OCI-LY1 (cell line): ENCODE measurements around the gene ASCL1.

ENCODE experiments used
- H2AFZ ChIP-seq: fragments of 200-600 bp; sonication (generic), shearing (Covaris generic); 2 replicates; pipeline ENCODE4 v1.6.0; 2014; ENCODE audit warnings: antibody characterized with exemption, mild to moderate bottlenecking, low read length
- H3F3A ChIP-seq: fragments of 200-600 bp; sonication (generic), shearing (Covaris generic); 2 replicates; pipeline ENCODE4 v1.6.0; 2014; ENCODE audit warnings: mild to moderate bottlenecking, antibody characterized with exemption, low read length, moderate library complexity; ENCODE audit not compliant: insufficient read depth
- H3K27ac ChIP-seq: fragments of 200-600 bp; sonication (generic); 2 replicates; pipeline ENCODE4 v1.5.1; 2014; ENCODE audit warnings: low read length, mixed run types, mild to moderate bottlenecking, low read depth; ENCODE audit not compliant: poor library complexity, severe bottlenecking
- H3K27me3 ChIP-seq: fragments of 200-600 bp; sonication (generic); 2 replicates; pipeline ENCODE4 v1.6.0; 2014; ENCODE audit warnings: antibody characterized with exemption, mild to moderate bottlenecking, low read length, moderate library complexity; ENCODE audit not compliant: insufficient read depth
- H3K36me3 ChIP-seq: fragments of 200-600 bp; sonication (generic); 2 replicates; pipeline ENCODE4 v1.6.1; 2014; ENCODE audit warnings: mild to moderate bottlenecking, antibody characterized with exemption, low read length, moderate library complexity, mixed read lengths; ENCODE audit not compliant: insufficient read depth
- H3K4me1 ChIP-seq: fragments of 200-600 bp; sonication (generic); 2 replicates; pipeline ENCODE4 v1.5.1; 2014; ENCODE audit warnings: mild to moderate bottlenecking, low read length, moderate library complexity; ENCODE audit not compliant: insufficient read depth, severe bottlenecking
- H3K4me2 ChIP-seq: fragments of 200-600 bp; sonication (generic), shearing (Covaris generic); 2 replicates; pipeline ENCODE4 v1.6.1; 2014; ENCODE audit warnings: low read length
- H3K4me3 ChIP-seq: fragments of 200-600 bp; sonication (generic); 2 replicates; pipeline ENCODE4 v1.5.1; 2014; ENCODE audit warnings: low read length, low read depth, mild to moderate bottlenecking, mixed read lengths; ENCODE audit not compliant: poor library complexity, severe bottlenecking
- H3K79me2 ChIP-seq: fragments of 200-600 bp; shearing (Covaris generic); 2 replicates; pipeline ENCODE4 v1.6.1; 2016; ENCODE audit warnings: mixed run types, low read length, mixed read lengths; ENCODE audit not compliant: insufficient read depth
- H3K9ac ChIP-seq: fragments of 200-600 bp; sonication (generic), shearing (Covaris generic); 2 replicates; pipeline ENCODE4 v1.6.1; 2014; ENCODE audit warnings: mild to moderate bottlenecking, low read length, mixed read lengths
- H3K9me2 ChIP-seq: fragments of 200-600 bp; sonication (generic), shearing (Covaris generic); 2 replicates; pipeline ENCODE4 v1.6.1; 2014; ENCODE audit warnings: low read depth, mild to moderate bottlenecking, low read length, mixed read lengths
- H3K9me3 ChIP-seq: fragments of 200-600 bp; shearing (Covaris generic); 2 replicates; pipeline ENCODE4 v1.6.1; 2014; ENCODE audit warnings: low read length, mixed read lengths
- H4K20me1 ChIP-seq: fragments of 200-600 bp; sonication (generic), shearing (Covaris generic); 2 replicates; pipeline ENCODE4 v1.6.0; 2016; ENCODE audit warnings: mild to moderate bottlenecking, low read length; ENCODE audit not compliant: insufficient read depth
- EZH2 ChIP-seq: fragments of 200-600 bp; sonication (generic), shearing (Covaris generic); IDR thresholded peaks from 2 replicates; pipeline ENCODE4 v1.8.0; 2017; ENCODE audit warnings: borderline replicate concordance, mixed run types, mild to moderate bottlenecking, antibody characterized with exemption, low read length, moderate library complexity, mixed read lengths
- TF ChIP-seq, protein P1 (sequence below): fragments of 200-600 bp; sonication (generic), shearing (Covaris generic); IDR thresholded peaks from 2 replicates; pipeline ENCODE4 v1.5.1; 2017; ENCODE audit warnings: mild to moderate bottlenecking, antibody characterized with exemption, low read length, moderate library complexity, mixed read lengths

ASCL1 gene

DNA sequence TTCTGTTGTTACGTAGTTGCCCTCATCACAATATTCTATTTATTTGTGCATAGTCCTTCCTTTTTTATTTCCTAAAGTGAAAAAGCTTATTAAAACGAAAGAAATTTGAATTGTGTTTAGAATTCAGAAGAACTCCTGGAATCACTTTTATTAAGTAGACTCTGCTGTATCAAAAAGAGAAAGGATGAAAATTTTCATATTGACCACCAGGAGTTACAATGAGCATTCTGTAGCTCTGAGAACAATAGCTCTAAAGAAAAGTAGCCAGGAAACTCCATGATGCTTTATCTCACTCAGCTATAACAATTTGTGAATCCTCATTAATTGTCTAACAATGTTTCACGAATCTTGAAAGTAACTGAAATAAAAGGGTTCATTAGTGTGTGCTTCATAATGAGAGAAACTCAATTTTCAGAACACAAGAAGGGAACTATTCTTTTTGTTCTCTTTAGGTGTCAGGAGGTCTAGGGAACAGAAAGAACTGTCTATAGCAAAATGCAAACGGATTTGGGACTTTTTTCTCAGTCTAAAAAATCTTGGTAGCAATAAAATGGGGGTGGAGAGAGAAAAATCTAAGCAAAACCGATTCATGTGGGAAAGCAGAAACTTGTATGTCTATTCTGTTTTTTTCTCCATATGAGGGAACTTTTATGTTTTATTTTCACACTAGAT is 19.3 kb downstream of the ASCL1 start:
- Histone ChIP-seq H3F3A (no peaks in the 10 kb centered on the region), H3K27me3 (no peaks in the 10 kb centered on the region), H3K4me3 (no peak overlapping the region), H3K9ac (no peak overlapping the region), H3K36me3 (no peaks in the 10 kb centered on the region), H2AFZ (no peak overlapping the region), H3K9me3 (no peaks in the 10 kb centered on the region), H3K9me2 (no peaks in the 10 kb centered on the region), H4K20me1 (no peaks in the 10 kb centered on the region), H3K4me1 (no peaks in the 10 kb centered on the region), H3K27ac (no peak overlapping the region), H3K79me2 (no peaks in the 10 kb centered on the region), H3K4me2 (no peak overlapping the region)
- TF ChIP-seq EZH2 = no peak
- TF ChIP-seq, protein P1, sequence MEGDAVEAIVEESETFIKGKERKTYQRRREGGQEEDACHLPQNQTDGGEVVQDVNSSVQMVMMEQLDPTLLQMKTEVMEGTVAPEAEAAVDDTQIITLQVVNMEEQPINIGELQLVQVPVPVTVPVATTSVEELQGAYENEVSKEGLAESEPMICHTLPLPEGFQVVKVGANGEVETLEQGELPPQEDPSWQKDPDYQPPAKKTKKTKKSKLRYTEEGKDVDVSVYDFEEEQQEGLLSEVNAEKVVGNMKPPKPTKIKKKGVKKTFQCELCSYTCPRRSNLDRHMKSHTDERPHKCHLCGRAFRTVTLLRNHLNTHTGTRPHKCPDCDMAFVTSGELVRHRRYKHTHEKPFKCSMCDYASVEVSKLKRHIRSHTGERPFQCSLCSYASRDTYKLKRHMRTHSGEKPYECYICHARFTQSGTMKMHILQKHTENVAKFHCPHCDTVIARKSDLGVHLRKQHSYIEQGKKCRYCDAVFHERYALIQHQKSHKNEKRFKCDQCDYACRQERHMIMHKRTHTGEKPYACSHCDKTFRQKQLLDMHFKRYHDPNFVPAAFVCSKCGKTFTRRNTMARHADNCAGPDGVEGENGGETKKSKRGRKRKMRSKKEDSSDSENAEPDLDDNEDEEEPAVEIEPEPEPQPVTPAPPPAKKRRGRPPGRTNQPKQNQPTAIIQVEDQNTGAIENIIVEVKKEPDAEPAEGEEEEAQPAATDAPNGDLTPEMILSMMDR = no peak

DNA sequence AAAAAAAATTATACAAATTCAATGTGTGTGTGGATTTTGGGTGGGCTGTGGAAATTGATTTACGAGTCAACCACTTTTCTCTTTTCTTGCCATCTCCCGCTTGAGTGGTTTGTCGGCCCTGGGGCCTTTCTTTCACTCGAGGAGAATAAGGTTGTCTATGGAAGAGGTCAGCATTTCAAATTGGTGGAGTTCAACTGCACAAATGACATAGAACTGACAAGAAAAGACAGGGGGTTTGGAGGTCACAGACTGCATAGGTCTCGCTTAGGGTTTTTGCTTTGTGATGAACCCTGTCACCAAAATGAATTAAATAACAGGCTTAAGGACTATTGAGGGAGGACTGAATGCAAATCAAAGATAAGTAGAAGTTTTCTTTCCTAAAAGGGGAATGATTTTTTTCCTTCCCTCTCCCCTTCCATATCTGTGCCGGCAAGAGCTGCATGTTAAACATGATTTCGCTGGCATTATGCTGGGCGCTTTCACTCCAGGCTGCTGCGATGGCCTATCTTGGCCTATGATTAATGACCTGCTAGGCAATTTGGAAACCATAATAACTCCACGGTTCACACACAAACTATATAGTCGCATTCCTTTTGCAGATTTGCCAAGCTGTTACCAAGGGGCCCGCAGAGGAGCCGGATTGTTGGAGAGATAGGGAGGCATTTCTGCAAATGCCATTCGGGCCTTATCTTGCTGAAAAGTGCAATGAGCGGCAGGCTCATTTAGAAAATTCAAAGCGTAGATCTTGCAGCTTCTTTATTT is 20.7 kb downstream of the ASCL1 start:
- Histone ChIP-seq H3K9me3 (no peaks in the 10 kb centered on the region), H2AFZ (no peak overlapping the region)

DNA sequence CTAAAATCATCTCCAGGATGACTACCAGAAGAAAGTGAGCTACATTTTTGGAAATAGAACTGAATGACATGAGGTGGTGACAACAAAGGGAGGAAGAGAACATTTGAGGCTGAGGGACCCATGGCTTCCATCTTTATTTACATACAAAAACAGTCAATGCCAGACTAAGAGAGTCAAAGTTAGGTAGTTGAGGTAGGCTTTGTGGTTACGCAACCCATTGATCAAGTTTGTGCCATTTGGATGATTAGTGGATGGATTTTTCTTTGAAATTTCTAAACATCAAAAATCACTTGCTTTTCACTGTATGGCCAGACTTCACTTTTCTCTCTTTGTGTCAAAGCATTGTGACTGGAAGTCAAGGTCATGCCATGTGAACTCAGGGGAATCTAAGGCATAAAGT is 22.9 kb downstream of the ASCL1 start:
- H3K4me3 ChIP-seq = no peak overlapping the region
- TF ChIP-seq, protein P1 = no peak
- no peak overlapping the region for H2AFZ ChIP-seq
- H3K27me3 ChIP-seq = no peaks in the 10 kb centered on the region
- no peaks in the 10 kb centered on the region for H3K36me3 ChIP-seq
- H3K9me2 ChIP-seq = no peaks in the 10 kb centered on the region
- H3K4me2 ChIP-seq = no peak overlapping the region
- no peak overlapping the region for H3K9ac ChIP-seq
- no peaks in the 10 kb centered on the region for H3K9me3 ChIP-seq
- no peaks in the 10 kb centered on the region for H3K79me2 ChIP-seq
- H3K27ac ChIP-seq = no peak overlapping the region
- no peaks in the 10 kb centered on the region for H3F3A ChIP-seq
- H3K4me1 ChIP-seq = no peaks in the 10 kb centered on the region
- no peaks in the 10 kb centered on the region for H4K20me1 ChIP-seq

More for the DNA sequence above, 20.7 kb downstream of the ASCL1 start:
- H3K9ac ChIP-seq = no peak overlapping the region
- no peaks in the 10 kb centered on the region for H3K9me2 ChIP-seq
- H3K4me1 ChIP-seq = no peaks in the 10 kb centered on the region
- TF ChIP-seq EZH2 = no peak
- TF ChIP-seq, protein P1 = no peak
- no peak overlapping the region for H3K27ac ChIP-seq
- no peaks in the 10 kb centered on the region for H3K36me3 ChIP-seq
- H3K4me3 ChIP-seq = no peak overlapping the region
- no peaks in the 10 kb centered on the region for H3K79me2 ChIP-seq
- no peaks in the 10 kb centered on the region for H3F3A ChIP-seq
- no peaks in the 10 kb centered on the region for H4K20me1 ChIP-seq
- no peaks in the 10 kb centered on the region for H3K27me3 ChIP-seq
- H3K4me2 ChIP-seq = no peak overlapping the region
